CD1c-positive myeloid dendritic cell (primary cell): ENCODE data around the gene DMXL2.
"Not testable (repeated sequence)": the region's sequence is repeated elsewhere in the genome, so short reads cannot be mapped to it uniquely, and the experiment has no call there.

Source experiments
- DNase-seq: peaks from one replicate; pipeline ENCODE4 v3.0.0-alpha.2; 2016; ENCODE audit errors: extremely low spot score

DMXL2 gene

GRCh38 chr15:51492528-51492927 is 130.0 kb downstream of the DMXL2 start:
- no peak for DNase-seq

- no peak for DNase-seq
These were observed 130.6 kb downstream of the DMXL2 start for GRCh38 chr15:51491941-51492340.

GRCh38 chr15:51484781-51485180 is 137.8 kb downstream of the DMXL2 start:
- DNase-seq = no peak

GRCh38 chr15:51483985-51484384 is 138.6 kb downstream of the DMXL2 start:
- DNase-seq = no peak

- no peak for DNase-seq
These were observed 139.1 kb downstream of the DMXL2 start for GRCh38 chr15:51483520-51483919.

- no peak for DNase-seq
These were observed 146.8 kb downstream of the DMXL2 start for GRCh38 chr15:51475736-51476135.

- no peak for DNase-seq
These were observed 152.1 kb downstream of the DMXL2 start for GRCh38 chr15:51470512-51470911.

GRCh38 chr15:51460796-51461195 is 161.8 kb downstream of the DMXL2 start:
- no peak for DNase-seq

- no peak for DNase-seq
These were observed 172.6 kb downstream of the DMXL2 start for GRCh38 chr15:51450001-51450400.

- no peak for DNase-seq
These were observed 173.8 kb downstream of the DMXL2 start for GRCh38 chr15:51448622-51449399.

- DNase-seq = no peak
These were observed 174.5 kb downstream of the DMXL2 start for GRCh38 chr15:51447855-51448621.

- DNase-seq = not testable (repeated sequence)
These were observed 176.4 kb downstream of the DMXL2 start for GRCh38 chr15:51446029-51446744.

GRCh38 chr15:51444807-51445206 is 177.8 kb downstream of the DMXL2 start:
- no peak for DNase-seq

- DNase-seq = no peak
These were observed 178.5 kb downstream of the DMXL2 start for GRCh38 chr15:51444112-51444511.

GRCh38 chr15:51443282-51443914 is 179.2 kb downstream of the DMXL2 start:
- DNase-seq = no peak

GRCh38 chr15:51438526-51438925 is 184.0 kb downstream of the DMXL2 start:
- DNase-seq = no peak

- DNase-seq = no peak
These were observed 197.0 kb downstream of the DMXL2 start for GRCh38 chr15:51425517-51426040.

- no peak for DNase-seq
These were observed 197.8 kb downstream of the DMXL2 start for GRCh38 chr15:51424780-51425179.

- DNase-seq = not testable (repeated sequence)
These were observed 199.5 kb downstream of the DMXL2 start for GRCh38 chr15:51423040-51423439.

- DNase-seq = no peak
These were observed 206.4 kb downstream of the DMXL2 start for GRCh38 chr15:51416129-51416528.

- DNase-seq = no peak
These were observed 208.2 kb downstream of the DMXL2 start for GRCh38 chr15:51414256-51414860.
